ENCODE data around the gene MED25. TPM values are rescaled to one million over a fixed set of nuclear protein-coding genes. Genes with fewer than 3 reads are reported as not detected.

MED25 gene
- total and polyA plus RNA-seq, 9 of the 15 experiments (the other 6 are each of a cell fraction or from before 2014, with no cell fraction given): 4.1 to 93.9 (median 19.3) TPM

- no peak for TF ChIP-seq CHAMP1 (IDR thresholded peaks at IDR 0.05)
- peak; percentile 67 for TF ChIP-seq ZNF316 (IDR thresholded peaks at IDR 0.05)
- TF ChIP-seq ZNF449 (CRISPR knock-in tag; IDR thresholded peaks at IDR 0.05): no peak
- TF ChIP-seq ZEB2 (IDR thresholded peaks at IDR 0.05): no peak
- TF ChIP-seq, protein P1, sequence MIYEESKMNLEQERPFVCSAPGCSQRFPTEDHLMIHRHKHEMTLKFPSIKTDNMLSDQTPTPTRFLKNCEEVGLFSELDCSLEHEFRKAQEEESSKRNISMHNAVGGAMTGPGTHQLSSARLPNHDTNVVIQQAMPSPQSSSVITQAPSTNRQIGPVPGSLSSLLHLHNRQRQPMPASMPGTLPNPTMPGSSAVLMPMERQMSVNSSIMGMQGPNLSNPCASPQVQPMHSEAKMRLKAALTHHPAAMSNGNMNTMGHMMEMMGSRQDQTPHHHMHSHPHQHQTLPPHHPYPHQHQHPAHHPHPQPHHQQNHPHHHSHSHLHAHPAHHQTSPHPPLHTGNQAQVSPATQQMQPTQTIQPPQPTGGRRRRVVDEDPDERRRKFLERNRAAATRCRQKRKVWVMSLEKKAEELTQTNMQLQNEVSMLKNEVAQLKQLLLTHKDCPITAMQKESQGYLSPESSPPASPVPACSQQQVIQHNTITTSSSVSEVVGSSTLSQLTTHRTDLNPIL (CRISPR knock-in tag; IDR thresholded peaks at IDR 0.05): no peak
- no peak for TF ChIP-seq YBX1 (IDR thresholded peaks at IDR 0.05)
- TF ChIP-seq ZNF347 (CRISPR knock-in tag; IDR thresholded peaks at IDR 0.05; ENCODE audit: low read depth): no peak
- TF ChIP-seq, protein P2, sequence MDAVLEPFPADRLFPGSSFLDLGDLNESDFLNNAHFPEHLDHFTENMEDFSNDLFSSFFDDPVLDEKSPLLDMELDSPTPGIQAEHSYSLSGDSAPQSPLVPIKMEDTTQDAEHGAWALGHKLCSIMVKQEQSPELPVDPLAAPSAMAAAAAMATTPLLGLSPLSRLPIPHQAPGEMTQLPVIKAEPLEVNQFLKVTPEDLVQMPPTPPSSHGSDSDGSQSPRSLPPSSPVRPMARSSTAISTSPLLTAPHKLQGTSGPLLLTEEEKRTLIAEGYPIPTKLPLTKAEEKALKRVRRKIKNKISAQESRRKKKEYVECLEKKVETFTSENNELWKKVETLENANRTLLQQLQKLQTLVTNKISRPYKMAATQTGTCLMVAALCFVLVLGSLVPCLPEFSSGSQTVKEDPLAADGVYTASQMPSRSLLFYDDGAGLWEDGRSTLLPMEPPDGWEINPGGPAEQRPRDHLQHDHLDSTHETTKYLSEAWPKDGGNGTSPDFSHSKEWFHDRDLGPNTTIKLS (IDR thresholded peaks at IDR 0.05; ENCODE audit: borderline replicate concordance, low read depth): peak; percentile 64; the same call in 1 of the 2 replicates
- peak; percentile 56; the same call in 1 of the 2 replicates for TF ChIP-seq PML (IDR thresholded peaks at IDR 0.05; ENCODE audit: low read length)
- TF ChIP-seq ZNF175 (CRISPR knock-in tag; IDR thresholded peaks at IDR 0.05; ENCODE audit: low read depth): peak; percentile 63
- no peak for TF ChIP-seq RBM34 (IDR thresholded peaks at IDR 0.05; ENCODE audit: borderline replicate concordance, insufficient read depth, low read length)
- peak; percentile 98 for TF ChIP-seq RAD51 (IDR thresholded peaks at IDR 0.05; ENCODE audit: borderline replicate concordance, low read depth)
- TF ChIP-seq CHD2 (IDR thresholded peaks at IDR 0.05; ENCODE audit: low read depth, low read length): peak; percentile 91
- no peak for TF ChIP-seq PCBP2 (IDR thresholded peaks at IDR 0.05; ENCODE audit: low read depth, low read length, poor library complexity, severe bottlenecking)
- no peak for TF ChIP-seq ZNF77 (CRISPR knock-in tag; IDR thresholded peaks at IDR 0.05)
- no peak for TF ChIP-seq ZC3H11A (IDR thresholded peaks at IDR 0.05; ENCODE audit: low read depth, low read length)
- no peak for TF ChIP-seq BDP1 (IDR thresholded peaks at IDR 0.05; ENCODE audit: insufficient read depth, insufficient read length)
- TF ChIP-seq ZNF444 (CRISPR knock-in tag; IDR thresholded peaks at IDR 0.05): no peak
- peak; percentile 93 for TF ChIP-seq TAF7 (tag; IDR thresholded peaks at IDR 0.05)
These were observed 59.2 kb downstream of the MED25 start, which contains the start of the genes AKT1S1 and TBC1D17 (continued) for GRCh38 chr19:49877020-49877878.

Measured in K562 (cell line).